Umbilical cord (tissue), 2 donors: ENCODE measurements around the gene EVX1. TPM values are rescaled to one million over a fixed set of nuclear protein-coding genes. Genes with fewer than 3 reads are reported as not detected.

Experiments used
- DNase-seq: peaks from one replicate; pipeline ENCODE4 v3.0.0-alpha.2; 2015; ENCODE audit warnings: low spot score
- total RNA-seq: library from RNA; depleted of rRNA; stranded (reverse); fragments of >200 nt; gene quantifications from one replicate; pipeline ENCODE4 v1.2.3, GENCODE V29; 2014; ENCODE audit warnings: low replicate concordance; ENCODE audit not compliant: insufficient read depth

Gene EVX1
- total RNA-seq, 1 donor from 2014 or later = 1.7 TPM

GRCh38 chr7:27205325-27206280 lies 37.0 kb upstream of the EVX1 start:
- DNase-seq = no peak

DNA sequence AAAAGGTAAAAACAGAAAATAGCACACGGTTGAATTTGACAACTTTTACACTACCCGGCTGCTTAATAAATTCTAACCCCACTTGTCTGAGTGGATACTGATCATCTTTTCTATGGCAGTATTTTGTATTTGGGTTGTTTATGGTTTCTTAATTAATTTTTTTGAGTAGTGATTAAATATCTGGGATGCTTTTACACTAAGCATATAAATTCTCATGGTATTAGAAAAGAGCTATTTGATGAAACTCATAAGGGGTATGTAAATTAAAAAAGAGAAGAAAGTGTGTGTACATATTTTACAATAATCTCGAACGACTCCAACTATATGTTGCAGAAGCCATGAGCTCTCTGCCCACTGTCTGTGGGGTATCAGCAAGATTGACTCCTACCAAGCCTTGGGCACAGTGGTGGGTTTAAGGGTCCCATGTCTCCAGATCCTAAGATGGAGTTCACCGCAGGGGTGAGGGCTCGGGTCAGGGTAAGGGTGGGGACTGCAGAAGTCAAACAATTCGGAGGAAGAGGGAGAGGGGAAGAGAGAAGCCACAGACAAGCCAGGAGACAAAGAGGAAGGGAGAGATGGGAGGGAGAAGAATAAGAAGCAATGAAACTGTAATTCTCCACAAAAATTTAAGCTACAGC lies 35.1 kb upstream of the EVX1 start:
- no peak for DNase-seq

DNA sequence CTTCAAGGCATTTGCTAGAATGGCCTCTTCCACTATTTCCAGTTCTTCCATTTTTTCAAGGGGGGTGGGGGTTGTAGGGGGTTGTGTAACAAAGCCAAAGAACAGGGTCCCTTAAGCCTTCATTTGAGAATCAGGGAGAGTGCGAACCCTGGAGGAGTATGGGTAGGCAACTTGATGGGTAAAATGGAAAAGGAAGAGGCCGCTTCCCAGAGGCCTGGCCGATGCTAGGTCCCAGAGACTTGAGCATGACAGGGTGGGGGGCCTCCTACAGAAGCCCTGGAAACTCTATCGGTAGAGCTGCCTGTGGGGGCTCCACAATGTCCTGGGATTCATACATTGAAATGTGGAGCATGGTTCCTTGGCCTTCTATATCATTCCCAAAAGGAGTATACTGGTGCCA lies 33.6 kb upstream of the EVX1 start:
- no peak for DNase-seq

- DNase-seq = no peak
These were observed 32.6 kb upstream of the EVX1 start for GRCh38 chr7:27209933-27210440.

GRCh38 chr7:27210441-27211083 lies 32.0 kb upstream of the EVX1 start:
- DNase-seq = peak; percentile 50

GRCh38 chr7:27211084-27211446 lies 31.5 kb upstream of the EVX1 start:
- no peak for DNase-seq

DNA sequence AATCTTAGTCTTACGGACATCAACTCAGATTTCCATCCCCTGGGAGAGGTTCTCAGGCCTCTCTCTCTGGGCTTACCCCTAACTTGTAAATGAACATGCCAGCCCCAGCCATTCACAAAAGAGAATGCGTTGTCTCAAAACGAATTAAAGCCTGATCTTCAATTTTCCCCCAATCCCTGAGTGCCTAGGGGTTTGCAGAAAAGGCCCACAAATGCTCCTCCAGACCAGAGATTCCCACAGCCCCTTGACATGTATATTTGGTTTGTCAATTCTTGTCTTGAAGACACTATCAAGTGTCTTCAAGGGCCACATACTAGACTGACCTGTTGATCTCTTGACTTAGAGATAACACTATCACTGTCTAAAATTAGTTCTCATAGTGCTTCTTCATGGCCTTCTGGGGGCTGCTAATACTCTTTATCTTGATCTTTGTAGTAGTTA lies 30.8 kb upstream of the EVX1 start:
- DNase-seq = no peak

GRCh38 chr7:27212497-27213432 lies 29.8 kb upstream of the EVX1 start:
- DNase-seq = no peak

- DNase-seq = no peak
These were observed 29.0 kb upstream of the EVX1 start for GRCh38 chr7:27213433-27214238.

DNA sequence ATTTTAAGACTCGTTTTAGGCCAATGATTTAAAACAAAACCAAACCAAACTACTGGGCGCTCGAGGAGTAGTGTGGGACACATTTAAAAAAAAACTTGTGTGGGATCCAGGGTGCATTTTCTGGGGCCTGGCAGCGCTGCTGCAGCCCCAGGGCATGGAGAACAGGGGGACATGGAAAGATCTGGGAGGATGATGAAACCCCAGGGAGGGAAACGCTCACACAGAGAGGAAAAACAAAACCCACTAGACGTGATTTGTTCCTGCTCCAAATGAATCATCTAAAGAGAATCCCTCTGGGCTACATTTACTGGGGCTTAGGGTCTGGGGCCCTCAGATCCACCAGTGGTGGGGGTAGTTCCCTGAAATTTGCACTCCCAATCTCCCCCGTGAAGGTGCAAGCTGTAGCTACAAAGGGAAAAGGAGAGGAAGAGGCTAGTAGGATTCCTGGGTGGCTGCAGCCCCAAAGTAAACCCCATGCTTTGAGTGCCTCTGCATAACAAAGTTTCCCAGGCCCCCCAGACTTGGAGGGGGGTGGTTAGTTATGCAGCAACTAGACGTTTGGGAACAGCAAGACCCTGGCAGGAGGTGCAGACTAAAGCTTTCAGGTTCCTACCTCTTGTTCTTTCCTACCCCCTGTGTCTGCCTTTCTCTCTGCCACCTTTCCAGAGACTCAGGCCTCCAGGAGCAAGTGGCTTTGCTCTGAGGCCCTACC lies 28.2 kb upstream of the EVX1 start:
- no peak for DNase-seq

GRCh38 chr7:27215356-27215755 lies 27.2 kb upstream of the EVX1 start:
- no peak for DNase-seq

GRCh38 chr7:27217951-27218350 lies 24.7 kb upstream of the EVX1 start:
- DNase-seq = no peak

DNA sequence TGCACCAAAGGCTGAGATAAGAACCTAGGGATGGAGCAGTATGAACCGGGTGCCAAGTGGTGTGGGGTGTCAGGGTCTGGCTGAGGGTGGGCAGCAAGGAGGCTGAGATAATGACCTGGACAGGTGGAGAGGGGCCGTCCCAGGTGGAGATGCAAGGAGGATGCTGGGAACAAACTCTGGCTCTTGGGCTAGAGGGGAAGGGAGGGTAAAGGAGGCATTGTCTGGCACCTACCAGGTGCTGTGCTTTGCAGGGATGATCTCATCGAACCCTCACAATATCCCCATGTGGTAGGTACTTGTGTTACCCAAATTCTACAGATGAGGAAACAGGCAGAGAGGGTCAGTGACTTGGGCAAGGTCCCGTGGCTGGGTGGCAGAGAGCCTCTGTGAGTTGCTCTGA lies 22.8 kb upstream of the EVX1 start:
- DNase-seq = no peak

DNA sequence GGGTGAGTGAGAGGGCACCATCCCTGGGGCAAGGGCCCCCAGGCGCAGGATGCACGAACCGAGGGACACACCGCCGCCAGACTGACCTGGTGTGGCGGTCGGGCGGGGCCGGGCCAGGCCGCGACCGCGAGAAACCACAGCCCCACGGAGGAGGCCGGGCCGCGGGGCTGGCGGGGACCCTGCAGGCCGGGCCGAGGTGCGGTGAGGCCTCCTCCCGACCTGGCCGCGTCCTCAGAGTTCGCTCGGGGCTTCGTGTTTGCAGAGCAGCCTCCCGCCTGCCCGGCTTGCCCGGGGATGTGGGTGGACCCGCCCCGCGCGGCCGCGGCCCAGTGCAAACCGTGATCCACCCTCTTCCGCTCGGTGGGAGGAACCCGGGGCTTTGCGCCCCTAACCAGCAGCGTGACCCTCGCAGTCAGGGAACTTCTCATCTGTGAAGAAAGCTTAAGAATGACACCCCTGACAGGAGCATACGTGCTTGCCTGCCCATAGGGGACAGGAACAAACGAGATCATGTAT lies 22.1 kb upstream of the EVX1 start:
- DNase-seq = no peak

GRCh38 chr7:27221201-27221797 lies 21.3 kb upstream of the EVX1 start:
- DNase-seq = no peak

- no peak for DNase-seq
These were observed 18.5 kb upstream of the EVX1 start for GRCh38 chr7:27223941-27224575.

DNA sequence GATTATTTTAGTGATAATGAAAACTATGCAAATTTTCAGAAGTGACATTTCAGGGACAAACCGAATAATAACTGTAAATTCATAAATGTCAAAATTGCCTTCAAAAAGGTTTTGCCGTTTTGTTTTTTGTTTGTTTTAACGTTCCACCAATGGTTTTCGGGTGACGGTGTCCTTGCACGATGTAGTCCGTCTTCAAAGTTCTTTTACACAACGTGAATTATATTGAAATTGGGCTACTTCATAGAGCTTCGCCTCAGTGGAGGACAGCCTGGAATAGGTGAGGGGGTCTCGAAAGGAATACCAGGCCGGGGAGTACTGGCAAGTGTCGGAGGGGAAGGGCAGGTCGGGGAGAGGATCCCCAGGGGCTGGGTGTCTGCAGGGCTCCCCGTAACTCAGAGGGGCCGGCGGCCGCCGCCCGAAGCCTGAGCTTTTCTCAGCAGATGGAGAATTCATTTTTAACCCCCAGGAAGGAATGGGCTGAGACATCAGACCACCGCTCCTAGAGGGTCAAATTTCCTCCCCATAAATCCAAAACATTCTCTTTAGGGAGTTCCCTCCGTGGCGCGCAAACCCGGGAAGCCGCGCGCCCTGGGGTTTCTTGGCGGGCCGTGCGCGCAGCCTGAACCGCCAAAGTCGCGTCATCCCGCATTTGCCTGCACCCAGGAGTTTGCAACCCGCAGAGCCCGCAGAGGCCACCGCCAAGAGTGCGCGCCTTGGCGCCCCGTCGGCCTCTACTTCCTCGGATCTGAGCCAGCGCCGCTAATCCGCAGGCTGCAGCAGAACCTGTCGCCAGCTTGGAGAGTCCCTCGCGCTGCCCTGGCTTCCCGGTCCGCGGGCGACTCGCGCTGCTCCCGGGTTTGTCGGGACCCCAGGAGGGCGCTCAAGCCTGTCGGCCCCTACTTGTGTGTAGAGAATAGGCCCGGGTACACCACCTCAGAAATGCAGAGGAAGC lies 17.3 kb upstream of the EVX1 start:
- no peak for DNase-seq
